DND-41 (cell line): ENCODE measurements around the gene DHODH.

Experiments
- ATAC-seq: fragments of 200-7000 bp; cut with Tn5 transposase; 3 replicates; pipeline ENCODE4 v1.9.1; 2021; ENCODE audit warnings: low read depth; ENCODE audit not compliant: insufficient read depth
- DNase-seq: peaks from one replicate; pipeline ENCODE4 v3.0.0-alpha.2; 2020
- H2AFZ ChIP-seq: 2 replicates; pipeline ENCODE4 v1.6.0; 2012; ENCODE audit warnings: low read depth, low read length
- H3K27ac ChIP-seq: 2 replicates; pipeline ENCODE4 v1.5.1; 2012; ENCODE audit warnings: low read length, inconsistent platforms
- H3K27me3 ChIP-seq: fragments of 200-600 bp; sonication (generic); 2 replicates; pipeline ENCODE4 v1.6.0; 2012; ENCODE audit warnings: low read length, mild to moderate bottlenecking, inconsistent platforms; ENCODE audit not compliant: insufficient read depth, poor library complexity
- H3K36me3 ChIP-seq: 2 replicates; pipeline ENCODE4 v1.5.1; 2012; ENCODE audit warnings: low read length, inconsistent platforms; ENCODE audit not compliant: insufficient read depth
- H3K4me1 ChIP-seq: 2 replicates; pipeline ENCODE4 v1.5.1; 2012; ENCODE audit warnings: mild to moderate bottlenecking, low read length; ENCODE audit not compliant: insufficient read depth
- H3K4me2 ChIP-seq: 2 replicates; pipeline ENCODE4 v1.6.0; 2012; ENCODE audit warnings: mild to moderate bottlenecking, moderate library complexity, low read length, inconsistent platforms; ENCODE audit not compliant: insufficient read depth
- H3K4me3 ChIP-seq, 2 experiments: fragments of 200-600 bp in 1 of 2; shearing (Covaris generic) in 1 of 2; 2 replicates each; pipeline ENCODE4 v1.5.1; 2012 to 2016; ENCODE audit warnings: inconsistent platforms in 2 of 2, low read length in 2 of 2, mild to moderate bottlenecking in 2 of 2, low read depth in 1 of 2, moderate library complexity in 1 of 2
- H3K79me2 ChIP-seq: 2 replicates; pipeline ENCODE4 v1.6.0; 2012; ENCODE audit warnings: low read length, inconsistent platforms; ENCODE audit not compliant: insufficient read depth
- H3K9ac ChIP-seq: 2 replicates; pipeline ENCODE4 v1.6.0; 2012; ENCODE audit warnings: low read depth, mild to moderate bottlenecking, inconsistent platforms, low read length, moderate library complexity
- H3K9me3 ChIP-seq: 2 replicates; pipeline ENCODE4 v1.5.1; 2012; ENCODE audit warnings: low read length, moderate library complexity, mild to moderate bottlenecking, inconsistent platforms; ENCODE audit not compliant: insufficient read depth, severe bottlenecking
- H4K20me1 ChIP-seq: 2 replicates; pipeline ENCODE4 v1.6.0; 2012; ENCODE audit warnings: low read length; ENCODE audit not compliant: insufficient read depth
- CTCF ChIP-seq: IDR thresholded peaks from 2 replicates; pipeline ENCODE4 v1.5.1; 2012; ENCODE audit warnings: borderline replicate concordance, low read length, moderate library complexity, mild to moderate bottlenecking; ENCODE audit not compliant: poor library complexity, severe bottlenecking; ENCODE audit errors: extremely low read depth
- EZH2 ChIP-seq: IDR thresholded peaks from 3 replicates; pipeline ENCODE4 v1.6.1; 2012; ENCODE audit warnings: borderline replicate concordance, low read depth, mild to moderate bottlenecking, moderate library complexity, low read length, inconsistent platforms; ENCODE audit not compliant: severe bottlenecking

Gene DHODH

GRCh38 chr16:72023962-72024361 is 15.4 kb downstream of the DHODH start:
- Histone ChIP-seq H3K9me3 (no peaks in the 10 kb centered on the region), H3K4me2 (no peak overlapping the region), H3K4me1 (no peaks in the 10 kb centered on the region), H2AFZ (no peak overlapping the region), H3K9ac (no peak overlapping the region), H3K4me3 (no peak overlapping the region), H3K27ac (no peak overlapping the region), H3K79me2 (no peaks in the 10 kb centered on the region), H4K20me1 (no peaks in the 10 kb centered on the region), H3K27me3 (no peaks in the 10 kb centered on the region), H3K36me3 (peaks cover 59% of the 10 kb centered on the region)
- no peak for DNase-seq
- ATAC-seq, result no peak
- TF ChIP-seq EZH2 (no peak), CTCF (no peak)

- Histone ChIP-seq H3K9ac (no peak overlapping the region), H3K4me3 (no peak overlapping the region), H4K20me1 (no peaks in the 10 kb centered on the region), H3K4me1 (no peaks in the 10 kb centered on the region), H3K9me3 (no peaks in the 10 kb centered on the region), H3K4me2 (no peak overlapping the region), H3K27ac (no peak overlapping the region), H3K27me3 (no peaks in the 10 kb centered on the region), H3K36me3 (peaks cover 59% of the 10 kb centered on the region), H3K79me2 (no peaks in the 10 kb centered on the region), H2AFZ (no peak overlapping the region)
- no peak for ATAC-seq
- DNase-seq, result no peak
- no peak for TF ChIP-seq CTCF
- no peak for TF ChIP-seq EZH2
These were observed 16.4 kb downstream of the DHODH start for GRCh38 chr16:72024862-72025382.

- Histone ChIP-seq H2AFZ (no peak overlapping the region), H3K27ac (no peak overlapping the region), H3K4me3 (no peak overlapping the region), H3K9me3 (no peaks in the 10 kb centered on the region), H4K20me1 (no peaks in the 10 kb centered on the region), H3K79me2 (no peaks in the 10 kb centered on the region), H3K4me2 (no peak overlapping the region), H3K36me3 (peaks cover 56% of the 10 kb centered on the region), H3K9ac (no peak overlapping the region), H3K27me3 (no peaks in the 10 kb centered on the region), H3K4me1 (no peaks in the 10 kb centered on the region)
- ATAC-seq (no peak), DNase-seq (no peak)
- no peak for TF ChIP-seq CTCF
- TF ChIP-seq EZH2, result no peak
These were observed 17.0 kb downstream of the DHODH start for GRCh38 chr16:72025404-72026114.
